Measurements from ENCODE around the gene ESRRA.
A peak's percentile ranks its signal among the peaks of the same experiment; 100 is the strongest.

ESRRA gene

GRCh38 chr11:64352099-64352994 is 47.0 kb downstream of the ESRRA start:
- no peak for DNase-seq (ENCODE audit: low read depth)

DNA sequence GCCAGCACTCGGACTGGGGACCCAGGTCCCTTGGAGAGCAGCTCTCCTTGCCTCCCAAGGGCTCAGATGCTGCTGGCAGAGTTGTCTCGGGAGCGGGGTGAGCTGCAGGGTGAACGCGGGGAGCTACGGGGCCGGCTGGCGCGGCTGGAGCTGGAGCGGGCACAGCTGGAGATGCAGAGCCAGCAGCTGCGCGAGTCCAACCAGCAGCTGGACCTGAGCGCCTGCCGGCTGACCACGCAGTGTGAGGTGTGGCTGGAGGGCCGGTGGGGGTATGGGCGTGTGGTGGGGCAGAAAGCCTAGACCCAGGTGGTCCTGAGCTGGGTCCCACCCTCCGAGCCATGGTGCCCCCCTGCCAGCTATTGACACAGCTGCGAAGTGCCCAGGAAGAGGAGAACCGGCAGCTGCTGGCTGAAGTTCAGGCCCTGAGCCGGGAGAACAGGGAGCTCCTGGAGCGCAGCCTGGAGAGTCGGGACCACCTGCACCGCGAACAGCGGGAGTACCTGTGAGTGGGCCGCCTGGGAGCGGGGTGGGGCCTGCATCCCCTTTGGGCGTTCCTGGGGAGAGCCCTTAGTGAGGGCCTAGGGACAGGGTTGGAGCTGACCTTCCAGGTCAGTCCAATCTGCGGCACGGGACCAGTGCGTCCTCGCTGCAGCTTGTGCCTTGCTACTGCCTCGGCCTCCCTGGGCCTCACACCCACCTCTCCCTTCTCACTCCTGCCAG is 47.8 kb downstream of the ESRRA start:
- no peak for DNase-seq (ENCODE audit: low read depth)

DNA sequence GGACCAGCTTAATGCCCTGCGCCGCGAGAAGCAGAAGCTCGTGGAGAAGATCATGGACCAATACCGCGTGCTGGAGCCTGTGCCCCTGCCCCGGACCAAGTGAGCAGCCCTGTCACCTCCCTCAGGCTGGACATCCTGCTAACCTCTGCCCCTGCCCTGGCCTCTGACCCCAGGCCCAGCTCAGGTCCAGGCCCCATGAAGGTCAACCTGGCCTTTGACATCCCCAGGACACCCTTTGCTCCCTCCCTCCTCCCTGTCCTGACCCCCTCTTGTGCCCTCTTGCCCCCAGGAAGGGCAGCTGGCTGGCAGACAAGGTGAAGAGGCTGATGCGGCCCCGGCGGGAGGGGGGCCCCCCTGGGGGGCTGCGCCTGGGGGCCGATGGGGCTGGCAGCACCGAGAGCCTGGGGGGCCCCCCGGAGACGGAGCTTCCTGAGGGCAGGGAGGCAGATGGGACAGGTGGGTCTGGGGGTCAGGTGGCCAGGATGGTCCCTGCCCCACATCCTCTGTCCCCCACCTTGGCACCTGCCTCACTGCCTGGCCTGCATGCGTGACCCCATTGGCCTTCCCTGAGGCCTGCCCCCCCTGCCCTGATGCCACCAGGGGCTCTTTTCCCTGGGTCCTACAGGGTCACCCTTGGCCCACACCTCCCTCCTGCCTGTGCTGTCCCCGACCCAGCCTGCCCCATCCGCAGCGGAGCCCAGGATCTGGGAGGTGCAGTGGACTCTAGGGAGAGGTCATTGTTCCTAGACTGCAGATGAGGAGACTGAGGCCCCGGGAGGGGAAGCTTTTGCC is 48.6 kb downstream of the ESRRA start:
- no peak for DNase-seq (ENCODE audit: low read depth)

DNA sequence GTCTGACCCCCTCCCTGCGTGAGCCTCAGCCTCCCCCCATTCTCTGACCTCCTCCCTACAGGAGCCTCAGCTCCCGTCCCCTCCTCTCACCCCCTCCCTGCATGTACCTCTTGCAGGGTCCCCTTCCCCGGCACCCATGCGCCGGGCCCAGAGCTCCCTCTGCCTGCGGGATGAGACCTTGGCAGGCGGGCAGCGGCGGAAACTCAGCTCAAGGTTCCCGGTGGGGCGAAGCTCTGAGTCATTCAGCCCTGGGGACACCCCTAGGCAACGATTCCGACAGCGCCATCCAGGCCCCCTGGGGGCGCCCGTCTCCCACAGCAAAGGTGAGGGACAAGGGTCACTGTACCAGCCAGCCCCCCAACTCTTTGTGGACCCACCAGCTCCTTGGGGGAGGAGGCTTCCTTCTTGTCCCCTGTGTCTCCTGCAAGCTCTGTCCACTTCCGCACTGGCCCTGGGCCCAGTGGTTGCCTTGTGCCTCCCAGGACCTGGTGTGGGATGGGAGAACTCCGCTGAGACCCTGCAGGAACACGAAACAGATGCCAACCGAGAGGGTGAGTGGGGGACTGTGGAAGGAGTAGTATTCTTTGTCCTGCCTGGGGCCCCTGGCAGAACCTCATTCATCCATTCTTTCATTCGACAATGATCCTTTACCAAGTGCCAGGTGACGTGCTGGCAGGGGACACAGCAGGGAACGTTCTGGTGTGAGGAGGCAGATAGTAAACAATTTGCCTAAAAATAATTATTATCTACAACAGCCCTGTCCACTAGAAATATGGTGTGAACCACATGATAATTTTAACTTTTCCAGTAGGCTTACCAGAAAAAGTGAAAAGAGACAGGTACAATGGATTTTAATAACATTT is 50.0 kb downstream of the ESRRA start:
- DNase-seq (ENCODE audit: low read depth): peak; percentile 49

DNA sequence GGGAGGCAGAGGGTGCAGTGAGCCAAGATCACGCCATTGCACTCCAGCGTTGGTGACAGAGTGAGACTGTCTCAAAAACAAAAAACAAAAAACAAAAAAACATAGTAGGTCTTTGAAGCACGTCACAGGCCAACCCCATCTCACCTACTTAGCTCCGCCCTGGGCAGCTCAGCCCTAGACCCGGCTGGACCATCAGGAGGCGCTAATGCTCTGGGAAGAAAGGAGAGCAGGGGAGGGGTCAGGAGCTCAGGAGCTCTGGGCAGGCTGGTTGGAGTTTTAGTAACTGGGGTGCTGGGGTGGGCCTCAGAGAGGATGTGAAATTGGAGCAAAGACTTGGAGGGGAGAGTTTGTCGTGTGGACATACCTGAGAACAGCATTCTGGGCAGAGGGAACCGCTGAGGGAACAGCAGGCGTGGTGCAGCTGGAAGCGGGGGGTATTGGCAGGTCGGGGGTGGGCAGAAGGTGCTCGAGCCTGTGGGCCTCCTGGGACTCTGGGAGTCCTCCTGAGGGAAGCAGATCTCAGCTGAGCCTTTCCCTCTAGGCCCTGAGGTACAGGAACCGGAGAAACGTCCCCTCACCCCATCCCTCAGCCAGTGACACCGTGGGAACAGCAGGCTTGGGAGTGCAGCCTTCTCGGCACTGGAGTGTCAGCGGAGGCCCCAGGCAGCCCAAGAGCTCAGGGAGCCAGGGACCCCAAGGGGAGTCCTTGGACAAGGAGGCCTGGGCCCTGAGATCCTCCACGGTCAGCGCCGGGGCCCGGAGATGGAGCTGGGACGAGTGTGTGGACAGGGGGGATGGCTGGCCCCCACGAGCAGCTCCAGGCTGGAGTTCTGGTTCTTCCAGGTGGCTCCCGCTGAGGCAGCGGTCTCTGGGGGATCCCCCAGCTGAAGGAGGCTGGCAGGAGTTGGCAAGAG is 51.4 kb downstream of the ESRRA start:
- DNase-seq (ENCODE audit: low read depth): no peak

- DNase-seq (ENCODE audit: low read depth): no peak
Observed at GRCh38 chr11:64357446-64357845, 52.1 kb downstream of the ESRRA start.

DNA sequence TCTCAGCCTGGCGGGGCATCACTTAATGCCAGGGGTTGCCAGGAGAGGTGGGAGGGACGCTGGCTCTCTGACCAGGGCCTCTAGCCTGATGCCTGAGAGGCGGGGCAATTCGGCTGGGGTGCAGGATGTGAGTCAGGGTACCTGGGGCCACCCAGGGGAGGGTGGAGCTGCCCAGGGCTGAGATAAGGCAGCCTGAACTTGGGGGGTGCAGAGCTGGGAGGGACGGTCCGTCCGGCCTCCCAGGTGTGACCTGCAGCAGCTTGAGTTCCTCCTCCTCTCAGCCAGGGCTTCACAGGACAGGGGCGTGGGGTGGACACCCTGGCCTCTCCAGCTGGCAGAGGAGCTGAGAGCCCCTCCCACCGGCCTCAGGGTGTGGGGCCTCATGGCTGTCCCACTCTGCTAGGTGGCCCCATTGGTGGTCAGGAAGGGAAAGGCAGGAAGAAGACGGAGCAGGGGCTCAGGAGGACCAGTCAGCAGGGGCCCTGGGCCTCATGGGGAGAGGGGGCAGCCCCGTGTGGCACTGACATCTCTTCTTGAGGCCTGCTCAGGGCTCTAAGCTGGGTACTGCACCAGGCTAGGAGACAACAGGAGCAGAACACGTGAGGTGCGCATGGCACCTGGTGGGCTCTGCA is 52.7 kb downstream of the ESRRA start:
- peak; percentile 53 for DNase-seq (ENCODE audit: low read depth)

- no peak for DNase-seq (ENCODE audit: low read depth)
Observed at GRCh38 chr11:64358536-64358906, 53.2 kb downstream of the ESRRA start.

GRCh38 chr11:64358907-64359711 is 53.8 kb downstream of the ESRRA start, which contains the start of gene RPS6KA4:
Gene RPS6KA4 (plus strand): TSS chr11:64359162. CDS start chr11:64359236, 74 bp downstream.
- no peak for DNase-seq (ENCODE audit: low read depth)

GRCh38 chr11:64359712-64360445 is 54.6 kb downstream of the ESRRA start:
- DNase-seq (ENCODE audit: low read depth): no peak

DNA sequence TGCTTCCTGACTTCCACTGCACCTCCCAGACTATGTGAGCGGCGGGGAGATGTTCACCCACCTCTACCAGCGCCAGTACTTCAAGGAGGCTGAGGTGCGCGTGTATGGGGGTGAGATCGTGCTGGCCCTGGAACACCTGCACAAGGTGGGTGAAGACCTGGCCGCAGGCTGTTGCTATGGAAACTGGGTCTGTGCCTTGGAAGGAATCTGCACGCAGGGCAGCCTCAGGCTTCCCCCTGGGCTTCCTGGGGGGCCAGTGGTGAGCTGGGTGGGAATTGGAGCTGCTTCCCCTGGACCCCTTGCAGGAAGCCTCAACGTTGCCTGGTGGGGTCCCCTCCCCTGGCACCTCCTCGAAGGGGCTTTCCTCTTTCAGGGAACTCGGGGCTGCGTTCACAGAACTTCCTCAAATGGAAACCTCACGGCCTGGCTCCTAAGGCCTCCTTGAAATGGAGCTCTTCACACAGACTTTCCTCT is 55.2 kb downstream of the ESRRA start:
- DNase-seq (ENCODE audit: low read depth): no peak

DNA sequence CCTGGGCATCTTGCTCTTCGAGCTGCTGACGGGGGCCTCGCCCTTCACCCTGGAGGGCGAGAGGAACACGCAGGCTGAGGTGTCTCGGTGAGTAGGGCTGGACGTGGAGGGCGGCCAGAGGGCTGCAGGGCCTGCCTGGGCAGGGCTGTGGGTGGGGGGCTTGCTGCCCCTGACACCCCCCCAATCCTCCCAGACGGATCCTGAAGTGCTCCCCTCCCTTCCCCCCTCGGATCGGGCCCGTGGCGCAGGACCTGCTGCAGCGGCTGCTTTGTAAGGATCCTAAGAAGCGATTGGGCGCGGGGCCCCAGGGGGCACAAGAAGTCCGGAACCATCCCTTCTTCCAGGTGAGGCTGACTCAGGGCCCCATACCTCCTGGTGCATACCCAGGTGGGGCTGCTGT is 56.3 kb downstream of the ESRRA start:
- no peak for DNase-seq (ENCODE audit: low read depth)

DNA sequence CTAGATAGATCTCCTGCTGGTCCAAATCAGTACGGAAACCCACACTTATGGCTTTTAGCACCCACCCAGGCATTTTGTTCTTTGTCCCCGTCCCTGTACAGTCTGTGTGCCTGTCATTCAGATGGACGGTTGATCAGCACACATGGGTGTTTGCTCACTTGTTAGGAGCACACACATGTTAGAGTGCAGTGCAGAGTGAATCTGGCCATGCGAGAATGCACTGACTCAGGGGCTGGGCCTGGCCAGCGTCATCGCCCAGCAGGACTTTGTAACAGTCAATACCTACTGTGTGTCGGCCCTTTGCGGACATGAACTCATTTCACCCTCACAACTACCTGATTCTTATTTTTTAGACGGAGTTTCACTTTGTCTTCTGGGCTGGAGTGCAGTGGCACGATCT is 57.0 kb downstream of the ESRRA start:
- DNase-seq (ENCODE audit: low read depth): no peak

GRCh38 chr11:64364435-64364834 is 59.1 kb downstream of the ESRRA start:
- DNase-seq (ENCODE audit: low read depth): no peak

DNA sequence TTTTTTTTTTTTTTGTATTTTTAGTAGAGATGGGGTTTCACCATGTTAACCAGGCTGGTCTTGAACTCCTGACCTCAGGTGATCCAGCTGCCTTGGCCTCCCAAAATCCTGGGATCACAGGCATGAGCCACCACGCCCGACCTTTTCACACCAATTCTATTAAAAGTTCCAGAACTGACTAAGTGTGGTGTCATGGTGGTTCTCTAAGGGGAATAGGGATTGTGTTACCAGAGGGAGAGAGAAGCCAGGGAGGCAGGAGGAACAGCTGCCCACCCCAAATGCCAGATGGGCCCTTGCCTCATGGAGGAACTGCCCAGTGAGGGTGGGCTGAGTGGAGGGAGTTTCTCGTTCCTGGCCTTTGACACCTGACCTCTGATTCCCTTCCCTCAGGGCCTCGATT is 59.6 kb downstream of the ESRRA start:
- no peak for DNase-seq (ENCODE audit: low read depth)

Measured in HS-5 (cell line).